ENCODE data around the gene RBMY1B.
"Not testable (repeated sequence)": the region's sequence is repeated elsewhere in the genome, so short reads cannot be mapped to it uniquely, and the experiment has no call there.

GRCh38 chrY:21511038-21511437 lies at the start of gene RBMY1B:
- TF ChIP-seq CTCF (IDR thresholded peaks at IDR 0.05); EZH2 (IDR thresholded peaks at IDR 0.05; ENCODE audit: borderline replicate concordance, insufficient read depth, low read depth, low read length, poor library complexity, severe bottlenecking): not testable (repeated sequence)

All from B cell (primary cell).